HepG2 (cell line): Measurements from ENCODE around the gene TPGS1.

Experiments
- CCAR2 ChIP-seq: fragments of 200-400 bp; formaldehyde crosslinking; optimal IDR thresholded peaks from 2 replicates; pipeline ENCODE3; 2018; ENCODE audit warnings: low read depth, mild to moderate bottlenecking, low read length, moderate library complexity
- NR1H2 ChIP-seq: sonication (generic); formaldehyde crosslinking; IDR thresholded peaks from 2 replicates; pipeline ENCODE4 v1.8.1; 2022; ENCODE audit warnings: low read depth, missing genetic modification reagents, borderline replicate concordance
- RNF219 ChIP-seq: sonication (generic); formaldehyde crosslinking; IDR thresholded peaks from 2 replicates; pipeline ENCODE4 v1.5.0; 2020; ENCODE audit warnings: mild to moderate bottlenecking, missing genetic modification reagents

GRCh38 chr19:474126-475078, 32.9 kb upstream of the TPGS1 start:
- TF ChIP-seq CCAR2, result no peak
- no peak for TF ChIP-seq RNF219 (CRISPR knock-in tag)
- no peak for TF ChIP-seq NR1H2 (CRISPR knock-in tag)
